Astrocyte (in vitro differentiated cells and primary cell): ENCODE data around the gene DCHS2. TPM values are rescaled to one million over a fixed set of nuclear protein-coding genes. Genes with fewer than 3 reads are reported as not detected.

Source experiments
- DNase-seq: peaks from one replicate; pipeline ENCODE4 v3.0.0-alpha.2; 2010; ENCODE audit warnings: low read depth
- FAIRE-seq: peaks from 2 replicates; lab custom pipeline; 2011; peaks lifted over from hg19 to GRCh38; lab: Jason Lieb, UNC
- H2AFZ ChIP-seq: 2 replicates; pipeline ENCODE4 v1.6.0; 2012; ENCODE audit warnings: low read depth, low read length, inconsistent platforms
- H3K27ac ChIP-seq: 2 replicates; pipeline ENCODE4 v1.5.1; 2011; ENCODE audit warnings: low read depth, low read length, inconsistent platforms
- H3K27me3 ChIP-seq: 2 replicates; pipeline ENCODE4 v1.6.0; 2011; ENCODE audit warnings: low read length, inconsistent platforms; ENCODE audit not compliant: insufficient read depth
- H3K36me3 ChIP-seq: 2 replicates; pipeline ENCODE4 v1.5.1; 2011; ENCODE audit warnings: low read length, inconsistent platforms; ENCODE audit not compliant: insufficient read depth
- H3K4me1 ChIP-seq: 2 replicates; pipeline ENCODE4 v1.5.1; 2011; ENCODE audit warnings: low read length, inconsistent platforms; ENCODE audit not compliant: insufficient read depth
- H3K4me2 ChIP-seq: 2 replicates; pipeline ENCODE4 v1.6.0; 2012; ENCODE audit warnings: low read length, inconsistent platforms
- H3K4me3 ChIP-seq: 2 replicates; pipeline ENCODE4 v1.5.1; 2011; ENCODE audit warnings: low read depth, mild to moderate bottlenecking, low read length, inconsistent platforms; ENCODE audit not compliant: insufficient read depth
- H3K79me2 ChIP-seq: 2 replicates; pipeline ENCODE4 v1.6.0; 2012; ENCODE audit warnings: mild to moderate bottlenecking, low read length, inconsistent platforms; ENCODE audit not compliant: insufficient read depth
- H3K9ac ChIP-seq: 2 replicates; pipeline ENCODE4 v1.6.0; 2012; ENCODE audit warnings: mild to moderate bottlenecking, low read length, inconsistent platforms
- H3K9me3 ChIP-seq: 2 replicates; pipeline ENCODE4 v1.5.1; 2012; ENCODE audit warnings: low read depth, mild to moderate bottlenecking, low read length, inconsistent platforms; ENCODE audit not compliant: insufficient read depth
- H4K20me1 ChIP-seq: 2 replicates; pipeline ENCODE4 v1.6.0; 2012; ENCODE audit warnings: low read length, inconsistent platforms; ENCODE audit not compliant: insufficient read depth
- H3K27ac Mint-ChIP-seq: one replicate; pipeline ENCODE4 v1.8.0; 2021; ENCODE audit warnings: mild to moderate bottlenecking, mixed read lengths; ENCODE audit not compliant: unreplicated experiment
- H3K27me3 Mint-ChIP-seq: one replicate; pipeline ENCODE4 v1.8.0; 2021; ENCODE audit warnings: low read depth, mixed read lengths; ENCODE audit not compliant: unreplicated experiment
- H3K36me3 Mint-ChIP-seq: one replicate; pipeline ENCODE4 v1.8.0; 2021; ENCODE audit warnings: low read depth, mixed read lengths; ENCODE audit not compliant: unreplicated experiment
- H3K4me1 Mint-ChIP-seq: one replicate; pipeline ENCODE4 v1.8.0; 2021; ENCODE audit warnings: low read depth, mixed read lengths; ENCODE audit not compliant: unreplicated experiment
- H3K4me3 Mint-ChIP-seq: one replicate; pipeline ENCODE4 v1.8.0; 2021; ENCODE audit warnings: mild to moderate bottlenecking, moderate library complexity, mixed read lengths; ENCODE audit not compliant: unreplicated experiment
- H3K9me3 Mint-ChIP-seq: one replicate; pipeline ENCODE4 v1.8.0; 2021; ENCODE audit warnings: mild to moderate bottlenecking, mixed read lengths; ENCODE audit not compliant: unreplicated experiment
- CTCF ChIP-seq: IDR thresholded peaks from 2 replicates; pipeline ENCODE4 v1.5.1; 2011; ENCODE audit warnings: low read depth, mild to moderate bottlenecking, inconsistent platforms, low read length, moderate library complexity; ENCODE audit not compliant: insufficient read depth
- EZH2 ChIP-seq: IDR thresholded peaks from 2 replicates; pipeline ENCODE4 v1.6.1; 2012; ENCODE audit warnings: mild to moderate bottlenecking, low read length, inconsistent platforms; ENCODE audit not compliant: insufficient read depth
- total RNA-seq: library from RNA; stranded (reverse); gene quantifications from 2 replicates; pipeline ENCODE4 v1.2.1, GENCODE V29; 2021

DCHS2 gene
- total RNA-seq, 1 donor from 2014 or later, result 0.25 TPM

GRCh38 chr4:154230723-154231122 lies 260.9 kb downstream of the DCHS2 start:
- H3K27me3 Mint-ChIP-seq, result peaks cover 2% of the 10 kb centered on the region
- TF ChIP-seq EZH2 (no peak), CTCF (no peak)
- no peak overlapping the region for H3K27ac Mint-ChIP-seq
- H3K9ac ChIP-seq, result no peak overlapping the region
- no peak overlapping the region for H3K27ac ChIP-seq
- H3K4me3 ChIP-seq, result no peak overlapping the region
- H3K9me3 ChIP-seq, result no peaks in the 10 kb centered on the region
- no peak overlapping the region for H3K4me2 ChIP-seq
- H3K79me2 ChIP-seq, result no peaks in the 10 kb centered on the region
- no peaks in the 10 kb centered on the region for H3K36me3 Mint-ChIP-seq
- H3K4me3 Mint-ChIP-seq, result no peak overlapping the region
- H3K4me1 Mint-ChIP-seq, result no peaks in the 10 kb centered on the region
- H2AFZ ChIP-seq, result no peak overlapping the region
- H3K27me3 ChIP-seq, result no peaks in the 10 kb centered on the region
- no peaks in the 10 kb centered on the region for H3K4me1 ChIP-seq
- FAIRE-seq, result no peak
- H4K20me1 ChIP-seq, result no peaks in the 10 kb centered on the region
- no peaks in the 10 kb centered on the region for H3K9me3 Mint-ChIP-seq
- DNase-seq, result no peak
- H3K36me3 ChIP-seq, result no peaks in the 10 kb centered on the region

GRCh38 chr4:154230091-154230490 lies 261.5 kb downstream of the DCHS2 start:
- Histone ChIP-seq H3K27ac (no peak overlapping the region), H3K9ac (no peak overlapping the region), H3K4me1 (no peaks in the 10 kb centered on the region), H2AFZ (no peak overlapping the region), H3K36me3 (no peaks in the 10 kb centered on the region), H3K9me3 (no peaks in the 10 kb centered on the region), H3K27me3 (no peaks in the 10 kb centered on the region), H3K4me3 (no peak overlapping the region), H3K4me2 (no peak overlapping the region), H3K79me2 (no peaks in the 10 kb centered on the region), H4K20me1 (no peaks in the 10 kb centered on the region)
- Mint-ChIP-seq H3K36me3 (no peaks in the 10 kb centered on the region), H3K27me3 (no peaks in the 10 kb centered on the region), H3K4me1 (no peaks in the 10 kb centered on the region), H3K4me3 (no peak overlapping the region), H3K9me3 (no peaks in the 10 kb centered on the region), H3K27ac (no peak overlapping the region)
- TF ChIP-seq CTCF (no peak), EZH2 (no peak)
- DNase-seq (no peak), FAIRE-seq (no peak)

- H3K27me3 ChIP-seq, result no peaks in the 10 kb centered on the region
- no peaks in the 10 kb centered on the region for H3K36me3 ChIP-seq
- no peak overlapping the region for H3K4me3 Mint-ChIP-seq
- H3K9ac ChIP-seq, result no peak overlapping the region
- H3K27me3 Mint-ChIP-seq, result no peaks in the 10 kb centered on the region
- TF ChIP-seq EZH2 (no peak), CTCF (no peak)
- peaks cover 4% of the 10 kb centered on the region for H3K9me3 ChIP-seq
- DNase-seq (no peak), FAIRE-seq (no peak)
- H3K4me2 ChIP-seq, result no peak overlapping the region
- H2AFZ ChIP-seq, result no peak overlapping the region
- H3K79me2 ChIP-seq, result no peaks in the 10 kb centered on the region
- H3K27ac Mint-ChIP-seq, result no peak overlapping the region
- H4K20me1 ChIP-seq, result no peaks in the 10 kb centered on the region
- no peak overlapping the region for H3K27ac ChIP-seq
- H3K9me3 Mint-ChIP-seq, result peaks cover 2% of the 10 kb centered on the region
- H3K4me1 Mint-ChIP-seq, result peaks cover 2% of the 10 kb centered on the region
- H3K36me3 Mint-ChIP-seq, result no peaks in the 10 kb centered on the region
- H3K4me1 ChIP-seq, result no peaks in the 10 kb centered on the region
- H3K4me3 ChIP-seq, result no peak overlapping the region
Observed at GRCh38 chr4:154222875-154223274, 268.7 kb downstream of the DCHS2 start.
